Endodermal cell (in vitro differentiated cells): ENCODE results near the gene RNF183. TPM values are rescaled to one million over a fixed set of nuclear protein-coding genes. Genes with fewer than 3 reads are reported as not detected.

Experiments used
- DNase-seq: peaks from one replicate; pipeline ENCODE4 v3.0.0-alpha.2; 2017
- H3K27ac ChIP-seq: 2 replicates; pipeline ENCODE4 v1.5.1; 2013; ENCODE audit warnings: mild to moderate bottlenecking, low read depth, low read length, moderate library complexity
- H3K27me3 ChIP-seq: 2 replicates; pipeline ENCODE4 v1.6.1; 2013; ENCODE audit warnings: mild to moderate bottlenecking, low read length, moderate library complexity; ENCODE audit not compliant: insufficient read depth, control insufficient read depth, poor library complexity, severe bottlenecking
- H3K36me3 ChIP-seq: 2 replicates; pipeline ENCODE4 v1.7.0; 2013; ENCODE audit warnings: mild to moderate bottlenecking, low read length, moderate library complexity; ENCODE audit not compliant: control insufficient read depth, insufficient read depth
- H3K4me1 ChIP-seq: one replicate; pipeline ENCODE4 v1.7.0; 2013; ENCODE audit warnings: low read length; ENCODE audit not compliant: control insufficient read depth, insufficient read depth
- H3K4me3 ChIP-seq: 2 replicates; pipeline ENCODE4 v1.5.1; 2013; ENCODE audit warnings: mild to moderate bottlenecking, low read length, moderate library complexity
- H3K9ac ChIP-seq: 2 replicates; pipeline ENCODE4 v1.6.1; 2013; ENCODE audit warnings: mild to moderate bottlenecking, low read length, moderate library complexity; ENCODE audit not compliant: poor library complexity, severe bottlenecking; ENCODE audit errors: extremely low read depth
- H3K9me3 ChIP-seq: 2 replicates; pipeline ENCODE4 v1.6.1; 2013; ENCODE audit warnings: mild to moderate bottlenecking, low read length, moderate library complexity; ENCODE audit not compliant: control insufficient read depth
- H3K27ac Mint-ChIP-seq: 2 replicates; pipeline ENCODE4 v1.8.0; 2020; ENCODE audit warnings: mixed read lengths
- H3K27me3 Mint-ChIP-seq: 2 replicates; pipeline ENCODE4 v1.8.0; 2021; ENCODE audit warnings: mild to moderate bottlenecking, mixed read lengths; ENCODE audit not compliant: insufficient read depth
- H3K36me3 Mint-ChIP-seq: 2 replicates; pipeline ENCODE4 v1.8.0; 2020; ENCODE audit warnings: low read depth, mixed read lengths
- H3K4me1 Mint-ChIP-seq: 2 replicates; pipeline ENCODE4 v1.8.0; 2020; ENCODE audit warnings: mixed read lengths
- H3K4me3 Mint-ChIP-seq: 2 replicates; pipeline ENCODE4 v1.8.0; 2020; ENCODE audit warnings: mild to moderate bottlenecking, moderate library complexity, mixed read lengths
- H3K9me3 Mint-ChIP-seq: 2 replicates; pipeline ENCODE4 v1.8.0; 2020; ENCODE audit warnings: mild to moderate bottlenecking, mixed read lengths
- CTCF ChIP-seq: fragments of 200-600 bp; sonication (generic); conservative IDR thresholded peaks from 2 replicates; pipeline ENCODE4 v1.5.0; 2021; ENCODE audit warnings: antibody characterized with exemption, mild to moderate bottlenecking
- WGBS, 2 experiments: methylation state at CpG; one replicate each; pipeline versions ENCODE4 v1.1.5 to v1.1.7; 2013; ENCODE audit warnings: missing lambda C conversion rate in 2 of 2, mixed read lengths in 1 of 2; ENCODE audit not compliant: insufficient coverage in 1 of 2, insufficient read length in 1 of 2; 5-methylcytosine and 5-hydroxymethylcytosine counted together
- total RNA-seq, 2 donors: library from RNA; stranded (reverse); fragmentation: NEBNext Ultra II Directional in 1 of 2; extraction: Animal tissue kit (Norgen Biotek cat#: 25700) in 1 of 2; gene quantifications; 2 replicates in 1 of 2; 3 replicates in 1 of 2; pipeline ENCODE4 v1.2.1, GENCODE V29; 2021

The RNF183 gene
- total RNA-seq, 2 donors from 2014 or later, result 0.48 to 0.97 TPM

- no peak overlapping the region for H3K27ac Mint-ChIP-seq
- DNase-seq, result no peak
- H3K4me3 Mint-ChIP-seq, result no peak overlapping the region
- peaks cover 48% of the 10 kb centered on the region for H3K36me3 Mint-ChIP-seq
- Histone ChIP-seq H3K4me3 (no peak overlapping the region), H3K27me3 (no peaks in the 10 kb centered on the region), H3K36me3 (peaks cover 54% of the 10 kb centered on the region), H3K9me3 (no peaks in the 10 kb centered on the region), H3K9ac (no peak overlapping the region), H3K27ac (no peak overlapping the region), H3K4me1 (no peaks in the 10 kb centered on the region)
- 84 to 100% methylated on average over 1 to 2 of the region's 2 CpGs for WGBS, 2 experiments
- peaks cover 4% of the 10 kb centered on the region for H3K4me1 Mint-ChIP-seq
- TF ChIP-seq CTCF, result no peak
- H3K27me3 Mint-ChIP-seq, result no peaks in the 10 kb centered on the region
- H3K9me3 Mint-ChIP-seq, result no peaks in the 10 kb centered on the region
These were observed 33.3 kb downstream of the RNF183 start for GRCh38 chr9:113269871-113270270.

- Mint-ChIP-seq H3K27ac (no peak overlapping the region), H3K9me3 (no peaks in the 10 kb centered on the region), H3K4me3 (no peak overlapping the region), H3K4me1 (peaks cover 4% of the 10 kb centered on the region), H3K27me3 (no peaks in the 10 kb centered on the region), H3K36me3 (peaks cover 49% of the 10 kb centered on the region)
- H3K27ac ChIP-seq, result no peak overlapping the region
- H3K27me3 ChIP-seq, result no peaks in the 10 kb centered on the region
- H3K9ac ChIP-seq, result no peak overlapping the region
- no peaks in the 10 kb centered on the region for H3K4me1 ChIP-seq
- DNase-seq, result no peak
- H3K9me3 ChIP-seq, result no peaks in the 10 kb centered on the region
- H3K4me3 ChIP-seq, result no peak overlapping the region
- 92 to 93% methylated on average over 2 of the region's 2 CpGs for WGBS, 2 experiments
- peaks cover 54% of the 10 kb centered on the region for H3K36me3 ChIP-seq
- TF ChIP-seq CTCF, result no peak
These were observed 33.8 kb downstream of the RNF183 start for GRCh38 chr9:113269355-113269754.

GRCh38 chr9:113267911-113268566 is 35.1 kb downstream of the RNF183 start:
- no peak for TF ChIP-seq CTCF
- Mint-ChIP-seq H3K36me3 (peaks cover 45% of the 10 kb centered on the region), H3K9me3 (no peaks in the 10 kb centered on the region), H3K27ac (no peak overlapping the region), H3K4me1 (no peaks in the 10 kb centered on the region), H3K4me3 (no peak overlapping the region), H3K27me3 (no peaks in the 10 kb centered on the region)
- H3K9ac ChIP-seq, result no peak overlapping the region
- H3K9me3 ChIP-seq, result no peaks in the 10 kb centered on the region
- DNase-seq, result no peak
- no peak overlapping the region for H3K4me3 ChIP-seq
- H3K27ac ChIP-seq, result no peak overlapping the region
- 82 to 94% methylated on average over 3 to 4 of the region's 4 CpGs for WGBS, 2 experiments
- H3K27me3 ChIP-seq, result no peaks in the 10 kb centered on the region
- H3K4me1 ChIP-seq, result no peaks in the 10 kb centered on the region
- H3K36me3 ChIP-seq, result peaks cover 50% of the 10 kb centered on the region
